H1 (cell line): Measurements from ENCODE around the gene SHMT1. TPM values are rescaled to one million over a fixed set of nuclear protein-coding genes. Genes with fewer than 3 reads are reported as not detected.
"Not testable (repeated sequence)": the region's sequence is repeated elsewhere in the genome, so short reads cannot be mapped to it uniquely, and the experiment has no call there.

Experiments
- CTCF ChIA-PET: fragments of 300-600 bp; sonication (Branson Sonifier 250); formaldehyde crosslinking; loops from one replicate; lab custom pipeline; 2021; ENCODE audit not compliant: partially characterized antibody; lab: Charles Lee
- POLR2A ChIA-PET: fragments of 300-600 bp; sonication (Branson Sonifier 250); formaldehyde crosslinking; loops from one replicate; lab custom pipeline; 2021; ENCODE audit warnings: inconsistent platforms; ENCODE audit not compliant: partially characterized antibody; lab: Charles Lee
- DNase-seq, 2 experiments: peaks; one replicate each; pipeline versions ENCODE4 v3.0.0 to v3.0.0-alpha.2; 2010 to 2022; ENCODE audit warnings: low spot score in 2 of 2, low read depth in 1 of 2, mixed read lengths in 1 of 2
- FAIRE-seq: peaks from 2 replicates; lab custom pipeline; 2011; peaks lifted over from hg19 to GRCh38; lab: Jason Lieb, UNC
- H2AFZ ChIP-seq: 2 replicates; pipeline ENCODE4 v1.8.1; 2012; ENCODE audit warnings: low read length, inconsistent platforms
- H2AK5ac ChIP-seq: 2 replicates; pipeline ENCODE4 v1.6.1; 2013; ENCODE audit warnings: low read depth, low read length
- H2BK120ac ChIP-seq: replicated peaks from 2 replicates; pipeline ENCODE3; 2013; ENCODE audit warnings: low read depth, low read length, inconsistent platforms
- H2BK12ac ChIP-seq: 2 replicates; pipeline ENCODE4 v1.6.1; 2013; ENCODE audit warnings: low read depth, low read length
- H2BK15ac ChIP-seq: 2 replicates; pipeline ENCODE4 v1.6.1; 2013; ENCODE audit warnings: low read length
- H2BK20ac ChIP-seq: 2 replicates; pipeline ENCODE4 v1.6.1; 2013; ENCODE audit warnings: low read length
- H2BK5ac ChIP-seq: 2 replicates; pipeline ENCODE4 v1.6.1; 2013; ENCODE audit warnings: low read depth, low read length
- H3K14ac ChIP-seq: 2 replicates; pipeline ENCODE4 v1.6.1; 2013; ENCODE audit warnings: inconsistent platforms; ENCODE audit not compliant: insufficient read length
- H3K18ac ChIP-seq: 2 replicates; pipeline ENCODE4 v1.6.1; 2013; ENCODE audit warnings: low read length; ENCODE audit errors: extremely low read depth
- H3K23ac ChIP-seq: 2 replicates; pipeline ENCODE4 v1.6.1; 2013; ENCODE audit warnings: inconsistent platforms; ENCODE audit not compliant: insufficient read length
- H3K23me2 ChIP-seq: 2 replicates; pipeline ENCODE4 v1.6.1; 2013; ENCODE audit warnings: low read depth, low read length
- H3K27ac ChIP-seq: 2 replicates; pipeline ENCODE4 v1.6.1; 2011; ENCODE audit warnings: low read depth, low read length, inconsistent platforms
- H3K27me3 ChIP-seq, 4 experiments: replicated peaks in 1 of 4; 1 replicate in 1 of 4; 2 replicates in 3 of 4; pipeline versions ENCODE4 v1.6.1 to v1.8.1; 2011 to 2013; ENCODE audit warnings: low read length in 3 of 4, mild to moderate bottlenecking in 3 of 4, inconsistent platforms in 2 of 4, mixed read lengths in 2 of 4, moderate library complexity in 1 of 4; ENCODE audit not compliant: control insufficient read depth in 3 of 4, insufficient read depth in 3 of 4; ENCODE audit errors: extremely low read depth in 1 of 4
- H3K36me3 ChIP-seq, 4 experiments: 2 replicates each; pipeline versions ENCODE4 v1.6.1 to v1.8.1; 2011 to 2013; ENCODE audit warnings: mild to moderate bottlenecking in 4 of 4, low read length in 3 of 4, moderate library complexity in 2 of 4, control low read depth in 1 of 4, inconsistent platforms in 1 of 4; ENCODE audit not compliant: insufficient read depth in 4 of 4, control insufficient read depth in 2 of 4
- H3K4ac ChIP-seq: replicated peaks from 2 replicates; pipeline ENCODE3; 2013; ENCODE audit warnings: low read length, low read depth, mixed read lengths, inconsistent platforms; ENCODE audit not compliant: insufficient read length
- H3K4me1 ChIP-seq, 4 experiments: replicated peaks in 1 of 4; 1 replicate in 1 of 4; 2 replicates in 3 of 4; pipeline versions ENCODE4 v1.6.1 to v1.8.1; 2011 to 2013; ENCODE audit warnings: low read length in 3 of 4, inconsistent platforms in 2 of 4, mixed read lengths in 1 of 4; ENCODE audit not compliant: insufficient read depth in 4 of 4, control insufficient read depth in 3 of 4
- H3K4me2 ChIP-seq, 2 experiments: 2 replicates each; pipeline versions ENCODE4 v1.6.1 to v1.8.1; 2011 to 2013; ENCODE audit warnings: low read depth in 2 of 2, low read length in 2 of 2, control low read depth in 1 of 2, inconsistent platforms in 1 of 2, mild to moderate bottlenecking in 1 of 2; ENCODE audit not compliant: insufficient read depth in 1 of 2
- H3K4me3 ChIP-seq, 4 experiments: fragments of 200-600, 300-600 bp in 1 of 4; sonication (generic), shearing (Covaris generic), sonication (Bioruptor Twin) in 1 of 4; 2 replicates each; pipeline versions ENCODE4 v1.5.1 to v1.8.1; 2011 to 2016; ENCODE audit warnings: low read length in 4 of 4, low read depth in 3 of 4, control low read depth in 2 of 4, inconsistent platforms in 2 of 4, mild to moderate bottlenecking in 2 of 4, mixed read lengths in 1 of 4, moderate library complexity in 1 of 4; ENCODE audit not compliant: insufficient read depth in 2 of 4; ENCODE audit errors: extremely low read depth in 1 of 4
- H3K56ac ChIP-seq: replicated peaks from 2 replicates; pipeline ENCODE3; 2013; ENCODE audit warnings: low read depth, mild to moderate bottlenecking, mixed read lengths, low read length, inconsistent platforms; ENCODE audit not compliant: insufficient read length
- H3K79me1 ChIP-seq: 2 replicates; pipeline ENCODE4 v1.6.1; 2013; ENCODE audit warnings: low read depth, low read length, control low read depth
- H3K79me2 ChIP-seq, 2 experiments: 2 replicates each; pipeline versions ENCODE4 v1.6.1 to v1.8.1; 2012 to 2013; ENCODE audit warnings: low read length in 2 of 2, mild to moderate bottlenecking in 2 of 2, inconsistent platforms in 1 of 2; ENCODE audit not compliant: insufficient read depth in 2 of 2, control insufficient read depth in 1 of 2
- H3K9ac ChIP-seq, 4 experiments: replicated peaks in 1 of 4; 1 replicate in 1 of 4; 2 replicates in 3 of 4; pipeline versions ENCODE4 v1.6.1 to v1.8.1; 2011 to 2013; ENCODE audit warnings: low read depth in 3 of 4, low read length in 3 of 4, control low read depth in 2 of 4, mild to moderate bottlenecking in 2 of 4, moderate library complexity in 2 of 4, inconsistent platforms in 1 of 4; ENCODE audit errors: extremely low read depth in 1 of 4
- H3K9me3 ChIP-seq, 2 experiments: 2 replicates each; pipeline versions ENCODE4 v1.6.1 to v1.8.1; 2012 to 2013; ENCODE audit warnings: mild to moderate bottlenecking in 2 of 2, moderate library complexity in 2 of 2, control low read depth in 1 of 2, inconsistent platforms in 1 of 2, low read depth in 1 of 2, low read length in 1 of 2, mixed read lengths in 1 of 2; ENCODE audit not compliant: insufficient read depth in 2 of 2
- H4K20me1 ChIP-seq, 2 experiments: replicated peaks in 1 of 2; 2 replicates each; pipeline versions ENCODE3 to v1.8.1; 2011 to 2013; ENCODE audit warnings: inconsistent platforms in 2 of 2, low read length in 2 of 2, mild to moderate bottlenecking in 1 of 2; ENCODE audit not compliant: insufficient read depth in 2 of 2, control insufficient read depth in 1 of 2
- H4K5ac ChIP-seq: 2 replicates; pipeline ENCODE4 v1.6.1; 2013; ENCODE audit warnings: low read length, low read depth, mixed read lengths, inconsistent platforms; ENCODE audit not compliant: insufficient read length
- H4K8ac ChIP-seq: 2 replicates; pipeline ENCODE4 v1.8.0; 2013; ENCODE audit warnings: mild to moderate bottlenecking, moderate library complexity, low read length, inconsistent platforms; ENCODE audit not compliant: insufficient read depth; ENCODE audit errors: extremely low read depth
- H4K91ac ChIP-seq: replicated peaks from 2 replicates; pipeline ENCODE3; 2013; ENCODE audit warnings: low read length, mixed read lengths, inconsistent platforms; ENCODE audit not compliant: insufficient read length
- E2F6 ChIP-seq: IDR thresholded peaks from 2 replicates; pipeline ENCODE4 v1.6.1; 2012; ENCODE audit warnings: inconsistent platforms
- MAX ChIP-seq: IDR thresholded peaks from 2 replicates; pipeline ENCODE4 v1.6.1; 2012; ENCODE audit warnings: inconsistent platforms
- WGBS, 2 experiments: shearing (Covaris generic) in 1 of 2; methylation state at CpG; one replicate each; pipeline versions ENCODE4 v1.1.6 to v1.1.7; 2013 to 2015; ENCODE audit warnings: low lambda C conversion rate in 2 of 2, mixed read lengths in 2 of 2, inconsistent platforms in 1 of 2, low coverage in 1 of 2, missing lambda C conversion rate in 1 of 2; ENCODE audit not compliant: insufficient replicate concordance in 2 of 2, insufficient coverage in 1 of 2, insufficient read length in 1 of 2; ENCODE audit errors: extremely low coverage in 1 of 2, missing lambda C conversion rate in 1 of 2; 5-methylcytosine and 5-hydroxymethylcytosine counted together
- polyA plus RNA-seq, 7 experiments: library from polyadenylated mRNA; depleted of rRNA in 3 of 7; stranded (reverse) in 5 of 7; unstranded in 2 of 7; fragments of >200 nt in 5 of 7; fragments of 200-250 nt in 2 of 7; gene quantifications; 1 replicate in 5 of 7; 2 replicates in 1 of 7; 4 replicates in 1 of 7; pipeline versions ENCODE4 v1.2.1 to v1.2.3, GENCODE V29; 2011 to 2013; ENCODE audit warnings: missing spikeins in 2 of 7, mixed read lengths in 2 of 7
- total RNA-seq: library from RNA; stranded (reverse); fragmentation: NEBNext Ultra II Directional; extraction: Animal tissue kit (Norgen Biotek cat#: 25700); gene quantifications from 2 replicates; pipeline ENCODE4 v1.2.1, GENCODE V29; 2021

Gene SHMT1
- total and polyA plus RNA-seq, 2 of the 8 experiments (the other 6 are each of a cell fraction or from before 2014, with no cell fraction given): 30.7 to 39.3 TPM

GRCh38 chr17:18383079-18383481, 19.7 kb upstream of the SHMT1 start:
- H3K14ac ChIP-seq, H3K79me1 ChIP-seq, POLR2A ChIA-PET, CTCF ChIA-PET, H2BK15ac ChIP-seq, H4K5ac ChIP-seq, H3K4me3 ChIP-seq, H2AK5ac ChIP-seq, H3K4ac ChIP-seq, H3K23ac ChIP-seq, H3K27ac ChIP-seq, H3K27me3 ChIP-seq, H3K23me2 ChIP-seq, H4K20me1 ChIP-seq, H3K4me2 ChIP-seq, H3K4me1 ChIP-seq, H2BK120ac ChIP-seq, H3K79me2 ChIP-seq, H3K9ac ChIP-seq, FAIRE-seq, H3K56ac ChIP-seq, H3K36me3 ChIP-seq, H3K9me3 ChIP-seq, H2AFZ ChIP-seq, H4K91ac ChIP-seq: not testable (repeated sequence)
- Histone ChIP-seq H2BK20ac (peak overlapping the region; percentile 48; the same call in 1 of the 2 replicates), H3K18ac (peak overlapping the region; percentile 78; the same call in 1 of the 2 replicates), H2BK5ac (peak overlapping the region; percentile 81; the same call in 1 of the 2 replicates), H4K8ac (peak overlapping the region; percentile 89; the same call in 1 of the 2 replicates), H2BK12ac (peak overlapping the region; percentile 60; the same call in 1 of the 2 replicates)
- 91% methylated on average over 18 of the region's 36 CpGs; no CpG with 5 or more reads in 1 of the 2 experiments for WGBS, 2 experiments
- TF ChIP-seq MAX (peak; percentile 79), E2F6 (peak; percentile 87)
- peak in 1 of 2 experiments; percentile 65 for DNase-seq
